ENCODE results near the gene DES. TPM values are rescaled to one million over a fixed set of nuclear protein-coding genes. Genes with fewer than 3 reads are reported as not detected.

DES gene
- not detected in 2 replicates for total RNA-seq

DNA sequence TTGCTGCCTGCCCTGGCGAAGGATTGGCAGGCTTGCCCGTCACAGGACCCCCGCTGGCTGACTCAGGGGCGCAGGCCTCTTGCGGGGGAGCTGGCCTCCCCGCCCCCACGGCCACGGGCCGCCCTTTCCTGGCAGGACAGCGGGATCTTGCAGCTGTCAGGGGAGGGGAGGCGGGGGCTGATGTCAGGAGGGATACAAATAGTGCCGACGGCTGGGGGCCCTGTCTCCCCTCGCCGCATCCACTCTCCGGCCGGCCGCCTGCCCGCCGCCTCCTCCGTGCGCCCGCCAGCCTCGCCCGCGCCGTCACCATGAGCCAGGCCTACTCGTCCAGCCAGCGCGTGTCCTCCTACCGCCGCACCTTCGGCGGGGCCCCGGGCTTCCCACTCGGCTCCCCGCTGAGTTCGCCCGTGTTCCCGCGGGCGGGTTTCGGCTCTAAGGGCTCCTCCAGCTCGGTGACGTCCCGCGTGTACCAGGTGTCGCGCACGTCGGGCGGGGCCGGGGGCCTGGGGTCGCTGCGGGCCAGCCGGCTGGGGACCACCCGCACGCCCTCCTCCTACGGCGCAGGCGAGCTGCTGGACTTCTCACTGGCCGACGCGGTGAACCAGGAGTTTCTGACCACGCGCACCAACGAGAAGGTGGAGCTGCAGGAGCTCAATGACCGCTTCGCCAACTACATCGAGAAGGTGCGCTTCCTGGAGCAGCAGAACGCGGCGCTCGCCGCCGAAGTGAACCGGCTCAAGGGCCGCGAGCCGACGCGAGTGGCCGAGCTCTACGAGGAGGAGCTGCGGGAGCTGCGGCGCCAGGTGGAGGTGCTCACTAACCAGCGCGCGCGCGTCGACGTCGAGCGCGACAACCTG lies at the start of gene DES:
TSS of gene DES (plus strand) at position 223 of the 857 bp plus-strand sequence. CDS start at position 309, 86 bp downstream.

DNA sequence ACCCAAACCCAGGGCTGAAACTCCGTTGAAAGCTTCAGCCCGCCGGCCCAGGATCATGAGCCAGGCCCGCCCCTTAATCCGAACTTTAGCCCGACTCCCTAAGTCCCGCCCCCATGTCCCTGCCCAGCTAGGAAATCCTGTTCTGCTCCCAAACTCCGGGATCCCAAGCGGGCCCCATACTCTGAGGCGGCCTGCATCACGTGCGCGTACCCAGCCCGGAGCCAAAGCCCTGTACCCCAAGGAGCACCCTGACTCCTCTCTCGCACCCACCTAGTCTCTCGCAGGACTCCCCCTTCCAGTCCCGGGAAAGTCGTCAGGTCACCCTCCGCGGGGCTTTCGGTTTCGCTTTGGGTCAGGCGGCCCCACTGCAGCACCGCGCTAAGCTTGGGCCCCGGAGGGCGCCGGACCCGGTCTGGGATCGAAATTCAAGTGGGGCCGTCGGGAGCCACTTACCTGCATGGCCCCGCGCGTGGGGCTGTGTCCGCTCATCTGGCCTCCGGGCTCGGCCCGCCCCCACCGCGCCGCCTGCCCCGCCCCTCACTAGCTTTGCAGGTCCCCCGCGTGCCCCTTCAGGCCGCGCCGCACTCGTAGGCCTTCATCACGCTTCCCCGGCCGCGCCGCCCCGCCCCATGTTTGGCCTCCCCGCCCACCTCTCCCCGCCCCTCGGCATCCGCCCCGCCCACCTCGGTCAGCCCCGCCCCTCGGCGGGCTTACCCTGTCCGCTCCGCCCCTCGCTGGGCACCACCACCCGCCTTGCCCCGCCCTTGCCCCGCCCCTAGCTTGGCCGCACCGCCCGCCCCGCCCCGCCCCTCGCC lies 30.7 kb upstream of the DES start, which contains the start of gene DNPEP:
TSS of gene DNPEP (minus strand) at position 607 of the 815 bp plus-strand sequence. CDS start at position 489, 118 bp downstream.

DNA sequence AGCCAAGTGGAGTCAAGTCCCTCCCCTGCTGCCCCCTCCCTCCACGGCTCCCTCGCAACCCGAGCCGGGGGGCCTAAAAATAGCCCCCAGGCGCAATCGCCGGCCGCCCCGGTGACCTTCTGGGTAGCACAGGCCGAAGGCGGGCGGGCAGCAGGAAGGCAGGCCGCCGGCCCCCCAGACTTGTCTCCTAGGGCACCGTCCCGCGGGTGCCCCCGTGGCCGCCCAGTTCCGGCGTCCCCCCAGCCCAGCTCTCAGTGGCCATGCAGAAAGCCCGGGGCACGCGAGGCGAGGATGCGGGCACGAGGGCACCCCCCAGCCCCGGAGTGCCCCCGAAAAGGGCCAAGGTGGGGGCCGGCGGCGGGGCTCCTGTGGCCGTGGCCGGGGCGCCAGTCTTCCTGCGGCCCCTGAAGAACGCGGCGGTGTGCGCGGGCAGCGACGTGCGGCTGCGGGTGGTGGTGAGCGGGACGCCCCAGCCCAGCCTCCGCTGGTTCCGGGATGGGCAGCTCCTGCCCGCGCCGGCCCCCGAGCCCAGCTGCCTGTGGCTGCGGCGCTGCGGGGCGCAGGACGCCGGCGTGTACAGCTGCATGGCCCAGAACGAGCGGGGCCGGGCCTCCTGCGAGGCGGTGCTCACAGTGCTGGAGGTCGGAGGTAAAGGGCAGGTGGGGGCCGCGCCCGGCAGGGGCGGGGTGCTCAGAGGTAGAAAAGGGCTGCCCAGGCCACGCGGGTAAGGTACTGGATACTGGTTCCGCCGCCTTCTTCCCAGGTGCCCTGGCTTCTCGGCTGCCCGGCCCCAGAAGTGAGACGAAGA lies 16.7 kb downstream of the DES start, which contains the start of gene SPEG:
TSS of gene SPEG (plus strand) at position 126 of the 808 bp plus-strand sequence. CDS start at position 261, 135 bp downstream.

Other genes with a start within 250 kb of the DES start
- 0.68 and 3.8 TPM in 2 replicates for gene SLC23A3, start 248.3 kb upstream of the DES start, total RNA-seq
- 29.2 and 32.5 TPM in 2 replicates for gene CNPPD1, start 241.5 kb upstream of the DES start, total RNA-seq
- gene RETREG2, start 240.1 kb upstream of the DES start, total RNA-seq = 59.1 and 87.5 TPM in 2 replicates
- 23.3 and 62.2 TPM in 2 replicates for gene ZFAND2B, start 211.6 kb upstream of the DES start, total RNA-seq
- gene ABCB6, start 199.4 kb upstream of the DES start, total RNA-seq = 24.3 and 37.1 TPM in 2 replicates
- 33.2 and 69.6 TPM in 2 replicates for gene ATG9A, start 188.7 kb upstream of the DES start, total RNA-seq
- gene ANKZF1, start 188.6 kb upstream of the DES start, total RNA-seq = 49.1 and 49.6 TPM in 2 replicates
- 3.8 and 4.4 TPM in 2 replicates for gene GLB1L, start 172.9 kb upstream of the DES start, total RNA-seq
- gene STK16, start 172.9 kb upstream of the DES start, total RNA-seq = 25.3 and 32.8 TPM in 2 replicates
- not detected in 2 replicates for gene TUBA4B, start 165.1 kb upstream of the DES start, total RNA-seq
- 45.5 and 70.4 TPM in 2 replicates for gene TUBA4A, start 164.5 kb upstream of the DES start, total RNA-seq
- gene DNAJB2, start 139.0 kb upstream of the DES start, total RNA-seq = 39.0 and 83.7 TPM in 2 replicates
- not detected in 2 replicates for gene PTPRN, start 109.0 kb upstream of the DES start, total RNA-seq
- not detected in 2 replicates for gene RESP18, start 85.6 kb upstream of the DES start, total RNA-seq
- gene DNPEP, start 30.5 kb upstream of the DES start, total RNA-seq = 50.6 and 59.5 TPM in 2 replicates
- gene SPEG, start 16.5 kb downstream of the DES start, total RNA-seq = 4.1 and 9.6 TPM in 2 replicates
- gene GMPPA, start 80.5 kb downstream of the DES start, total RNA-seq = 26.6 and 49.6 TPM in 2 replicates
- gene ASIC4, start 96.1 kb downstream of the DES start, total RNA-seq = 0.34 TPM in 1 of 2 replicates, not detected in the other
- gene CHPF, start 125.4 kb downstream of the DES start, total RNA-seq = 145 and 201 TPM in 2 replicates
- gene TMEM198, start 125.7 kb downstream of the DES start, total RNA-seq = 0.34 and 0.36 TPM in 2 replicates
- 8.9 and 27.7 TPM in 2 replicates for gene OBSL1, start 153.2 kb downstream of the DES start, total RNA-seq
- gene INHA, start 153.9 kb downstream of the DES start, total RNA-seq = under 0.01 and 0.36 TPM in 2 replicates
- 14.2 and 15.4 TPM in 2 replicates for gene STK11IP, start 179.5 kb downstream of the DES start, total RNA-seq
- gene SLC4A3, start 209.3 kb downstream of the DES start, total RNA-seq = 1.7 and 6.9 TPM in 2 replicates

Data from nasal cavity respiratory epithelium epithelial cell of viscerocranial mucosa (primary cell).